Dermis blood vessel endothelial cell (primary cell): ENCODE measurements around the gene LY86. TPM values are rescaled to one million over a fixed set of nuclear protein-coding genes. Genes with fewer than 3 reads are reported as not detected.
"Not testable (repeated sequence)": the region's sequence is repeated elsewhere in the genome, so short reads cannot be mapped to it uniquely, and the experiment has no call there.

Source experiments
- DNase-seq: peaks from one replicate; pipeline ENCODE4 v3.0.0; 2010
- total RNA-seq: library from RNA; depleted of rRNA; stranded (reverse); fragments of >200 nt; gene quantifications from 2 replicates; pipeline ENCODE4 v1.2.3, GENCODE V29; 2014

The LY86 gene
- total RNA-seq, 1 donor from 2014 or later: not detected

GRCh38 chr6:6596529-6597328 lies 8.2 kb downstream of the LY86 start:
- peak; percentile 28 for DNase-seq

- no peak for DNase-seq
Measured at GRCh38 chr6:6597682-6598081, 9.2 kb downstream of the LY86 start.

- no peak for DNase-seq
Measured at GRCh38 chr6:6599468-6599873, 11.0 kb downstream of the LY86 start.

- DNase-seq: no peak
Measured at GRCh38 chr6:6600875-6601274, 12.4 kb downstream of the LY86 start.

GRCh38 chr6:6602262-6602661 lies 13.7 kb downstream of the LY86 start:
- DNase-seq: no peak

GRCh38 chr6:6603317-6603716 lies 14.8 kb downstream of the LY86 start:
- DNase-seq: no peak

- DNase-seq: no peak
Measured at GRCh38 chr6:6604015-6604414, 15.5 kb downstream of the LY86 start.

- DNase-seq: no peak
Measured at GRCh38 chr6:6604566-6604965, 16.0 kb downstream of the LY86 start.

- no peak for DNase-seq
Measured at GRCh38 chr6:6605873-6606272, 17.4 kb downstream of the LY86 start.

- DNase-seq: not testable (repeated sequence)
Measured at GRCh38 chr6:6606391-6607030, 18.0 kb downstream of the LY86 start.

GRCh38 chr6:6609450-6609849 lies 20.9 kb downstream of the LY86 start:
- no peak for DNase-seq

- DNase-seq: no peak
Measured at GRCh38 chr6:6610031-6610591, 21.6 kb downstream of the LY86 start.

- no peak for DNase-seq
Measured at GRCh38 chr6:6611486-6611885, 23.0 kb downstream of the LY86 start.

- no peak for DNase-seq
Measured at GRCh38 chr6:6612308-6612707, 23.8 kb downstream of the LY86 start.

- DNase-seq: not testable (repeated sequence)
Measured at GRCh38 chr6:6613103-6613718, 24.7 kb downstream of the LY86 start.

- DNase-seq: no peak
Measured at GRCh38 chr6:6614096-6614982, 25.8 kb downstream of the LY86 start.

GRCh38 chr6:6614983-6615349 lies 26.4 kb downstream of the LY86 start:
- no peak for DNase-seq

- DNase-seq: no peak
Measured at GRCh38 chr6:6616656-6617055, 28.1 kb downstream of the LY86 start.

- DNase-seq: no peak
Measured at GRCh38 chr6:6619021-6619794, 30.7 kb downstream of the LY86 start.

- no peak for DNase-seq
Measured at GRCh38 chr6:6620766-6621425, 32.4 kb downstream of the LY86 start.

GRCh38 chr6:6622501-6622900 lies 34.0 kb downstream of the LY86 start:
- DNase-seq: no peak
